ENCODE results near the gene SGTA.

SGTA gene

GRCh38 chr19:2802826-2803225 is 19.8 kb upstream of the SGTA start:
- no peak overlapping the region for H3K4me3 ChIP-seq
- no peaks in the 10 kb centered on the region; a peak in 1 of 22 replicates for H3K9me3 ChIP-seq (replicated peaks in 1 of 11)
- peak overlapping the region in 9 of 11 experiments; percentile 76 to 97 (median 85); a peak in 17 of 22 replicates for H3K4me2 ChIP-seq
- peaks cover 38 to 98% (median 96%) of the 10 kb centered on the region in 10 experiments for H3K4me1 ChIP-seq
- peaks cover 31 to 79% (median 64%) of the 10 kb centered on the region in 11 experiments; a peak in 21 of 22 replicates for H3K36me3 ChIP-seq
- peaks cover 0 to 96% (median 88%) of the 10 kb centered on the region in 11 experiments; a peak in 18 of 22 replicates for H4K20me1 ChIP-seq
- peaks cover 0 to 43% (median 0%) of the 10 kb centered on the region in 11 experiments; a peak in 7 of 22 replicates for H3K27me3 ChIP-seq
- no peak overlapping the region for H3K27ac ChIP-seq
- no peak overlapping the region for H3K9ac ChIP-seq
- TF ChIP-seq Cebpa-rat (IDR thresholded peaks at IDR 0.05) = no peak

GRCh38 chr19:2800506-2800905 is 17.4 kb upstream of the SGTA start:
- Histone ChIP-seq H3K27me3 (peaks cover 0 to 27% (median 0%) of the 10 kb centered on the region in 11 experiments; a peak in 6 of 22 replicates), H3K4me3 (0 out of 20 replicates have a peak overlapping the region, but pooled peaks of 1 of the 10 experiments have one; percentile 6), H3K36me3 (peaks cover 39 to 82% (median 70%) of the 10 kb centered on the region in 11 experiments), H3K9ac (peak overlapping the region in 8 of 11 experiments; percentile 50 to 73 (median 70); a peak in 14 of 22 replicates), H3K4me2 (peak overlapping the region; percentile 60 to 94 (median 84)), H3K4me1 (peaks cover 38 to 88% (median 82%) of the 10 kb centered on the region in 10 experiments), H3K27ac (peak overlapping the region in 7 of 11 experiments; percentile 61 to 81 (median 73); a peak in 14 of 22 replicates), H3K9me3 (replicated peaks in 1 of 11) (no peaks in the 10 kb centered on the region), H4K20me1 (peaks cover 0 to 98% (median 83%) of the 10 kb centered on the region in 11 experiments; a peak in 19 of 22 replicates)
- TF ChIP-seq Cebpa-rat (IDR thresholded peaks at IDR 0.05) = no peak

- peaks cover 28 to 77% (median 72%) of the 10 kb centered on the region in 10 experiments for H3K4me1 ChIP-seq
- no peak for TF ChIP-seq Cebpa-rat (IDR thresholded peaks at IDR 0.05)
- peak overlapping the region in 2 of 11 experiments; percentile 14 to 32; a peak in 1 of 22 replicates for H3K9ac ChIP-seq
Measured at GRCh38 chr19:2799273-2800020, 16.4 kb upstream of the SGTA start.

GRCh38 chr19:2798733-2799132 is 15.7 kb upstream of the SGTA start:
- peaks cover 0 to 10% (median 0%) of the 10 kb centered on the region in 11 experiments; a peak in 5 of 22 replicates for H3K27me3 ChIP-seq
- no peak overlapping the region for H3K4me3 ChIP-seq
- peak overlapping the region in 10 of 11 experiments; percentile 1 to 94 (median 57); a peak in 14 of 22 replicates for H3K4me2 ChIP-seq
- H3K9me3 ChIP-seq (replicated peaks in 1 of 11) = no peaks in the 10 kb centered on the region
- no peak for TF ChIP-seq Cebpa-rat (IDR thresholded peaks at IDR 0.05)
- peak overlapping the region in 3 of 11 experiments; percentile 8 to 48 (median 13); a peak in 5 of 22 replicates for H3K27ac ChIP-seq
- H4K20me1 ChIP-seq = peaks cover 0 to 95% (median 68%) of the 10 kb centered on the region in 11 experiments; a peak in 19 of 22 replicates
- H3K4me1 ChIP-seq = peaks cover 21 to 71% (median 65%) of the 10 kb centered on the region in 10 experiments
- H3K36me3 ChIP-seq = peaks cover 56 to 91% (median 82%) of the 10 kb centered on the region in 11 experiments
- peak overlapping the region in 5 of 11 experiments; percentile 9 to 37 (median 33); a peak in 2 of 22 replicates for H3K9ac ChIP-seq

More at GRCh38 chr19:2799273-2800020, 16.4 kb upstream of the SGTA start:
- H3K36me3 ChIP-seq = peaks cover 49 to 84% (median 75%) of the 10 kb centered on the region in 11 experiments
- no peak overlapping the region; a peak in 1 of 20 replicates for H3K4me3 ChIP-seq
- peaks cover 0 to 98% (median 73%) of the 10 kb centered on the region in 11 experiments; a peak in 19 of 22 replicates for H4K20me1 ChIP-seq
- peaks cover 0 to 17% (median 0%) of the 10 kb centered on the region in 11 experiments; a peak in 5 of 22 replicates for H3K27me3 ChIP-seq
- H3K9me3 ChIP-seq (replicated peaks in 1 of 11) = no peaks in the 10 kb centered on the region
- peak overlapping the region in 10 of 11 experiments; percentile 40 to 94 (median 82); a peak in 18 of 22 replicates for H3K4me2 ChIP-seq
- H3K27ac ChIP-seq = peak overlapping the region in 4 of 11 experiments; percentile 29 to 48 (median 36); a peak in 4 of 22 replicates

GRCh38 chr19:2798158-2798685 is 15.1 kb upstream of the SGTA start:
- H3K36me3 ChIP-seq = peaks cover 59 to 91% (median 84%) of the 10 kb centered on the region in 11 experiments

GRCh38 chr19:2797280-2797679 is 14.2 kb upstream of the SGTA start:
- Histone ChIP-seq H3K9ac (0 out of 22 replicates have a peak overlapping the region, but pooled peaks of 1 of the 11 experiments have one; percentile 3), H3K36me3 (peaks cover 59 to 92% (median 85%) of the 10 kb centered on the region in 11 experiments), H3K4me3 (no peak overlapping the region), H3K4me2 (0 out of 22 replicates have a peak overlapping the region, but pooled peaks of 1 of the 11 experiments have one; percentile 28), H3K27me3 (no peaks in the 10 kb centered on the region), H4K20me1 (peaks cover 0 to 85% (median 60%) of the 10 kb centered on the region in 11 experiments; a peak in 16 of 22 replicates), H3K9me3 (replicated peaks in 1 of 11) (no peaks in the 10 kb centered on the region), H3K27ac (no peak overlapping the region), H3K4me1 (peaks cover 16 to 63% (median 51%) of the 10 kb centered on the region in 10 experiments)
- TF ChIP-seq Cebpa-rat (IDR thresholded peaks at IDR 0.05) = no peak

More at GRCh38 chr19:2798158-2798685, 15.1 kb upstream of the SGTA start:
- Histone ChIP-seq H3K27me3 (peaks cover 0 to 5% (median 0%) of the 10 kb centered on the region in 11 experiments; a peak in 2 of 22 replicates), H3K9me3 (replicated peaks in 1 of 11) (no peaks in the 10 kb centered on the region), H3K27ac (peak overlapping the region in 3 of 11 experiments; percentile 8 to 48 (median 13); a peak in 5 of 22 replicates), H3K4me1 (peaks cover 16 to 66% (median 60%) of the 10 kb centered on the region in 10 experiments), H3K4me3 (no peak overlapping the region), H3K9ac (peak overlapping the region in 6 of 11 experiments; percentile 7 to 37 (median 32); a peak in 3 of 22 replicates), H4K20me1 (peaks cover 0 to 94% (median 63%) of the 10 kb centered on the region in 11 experiments; a peak in 18 of 22 replicates), H3K4me2 (peak overlapping the region in 9 of 11 experiments; percentile 1 to 94 (median 74); a peak in 12 of 22 replicates)
- no peak for TF ChIP-seq Cebpa-rat (IDR thresholded peaks at IDR 0.05)

- Histone ChIP-seq H3K4me1 (peaks cover 15 to 62% (median 48%) of the 10 kb centered on the region in 10 experiments), H4K20me1 (peaks cover 0 to 85% (median 61%) of the 10 kb centered on the region in 11 experiments; a peak in 16 of 22 replicates), H3K9me3 (replicated peaks in 1 of 11) (no peaks in the 10 kb centered on the region), H3K4me3 (no peak overlapping the region), H3K4me2 (no peak overlapping the region), H3K36me3 (peaks cover 62 to 94% (median 88%) of the 10 kb centered on the region in 11 experiments), H3K27ac (no peak overlapping the region), H3K9ac (0 out of 22 replicates have a peak overlapping the region, but pooled peaks of 1 of the 11 experiments have one; percentile 3), H3K27me3 (no peaks in the 10 kb centered on the region)
- TF ChIP-seq Cebpa-rat (IDR thresholded peaks at IDR 0.05) = no peak
Measured at GRCh38 chr19:2796659-2797266, 13.7 kb upstream of the SGTA start.

Data from BLaER1 treated with 17β-estradiol and CSF1 and Interleukin-3, amounts not matched to agents 10 nM and 100 nM (cell line).